H7 (cell line): ENCODE results near the gene OTOP3. TPM values are rescaled to one million over a fixed set of nuclear protein-coding genes. Genes with fewer than 3 reads are reported as not detected.

Source experiments
- DNase-seq: peaks from one replicate; pipeline ENCODE4 v3.0.0; 2012
- H3K27me3 ChIP-seq: 2 replicates; pipeline ENCODE4 v1.6.0; 2011; ENCODE audit warnings: mild to moderate bottlenecking, low read length; ENCODE audit not compliant: control insufficient read depth, insufficient read depth
- H3K36me3 ChIP-seq: replicated peaks from 2 replicates; pipeline ENCODE4 v1.5.1; 2011; ENCODE audit warnings: low read length; ENCODE audit not compliant: control insufficient read depth, insufficient read depth
- H3K4me3 ChIP-seq: 2 replicates; pipeline ENCODE4 v1.5.1; 2011; ENCODE audit warnings: low read depth, mild to moderate bottlenecking, control low read depth, low read length, moderate library complexity; ENCODE audit not compliant: insufficient read depth
- total RNA-seq: library from RNA; depleted of rRNA; stranded (reverse); fragments of >200 nt; shearing (Covaris generic); gene quantifications from 2 replicates; pipeline ENCODE4 v1.2.3, GENCODE V29; 2014

The OTOP3 gene
- total RNA-seq, 1 experiment from 2014 or later = not detected

DNA sequence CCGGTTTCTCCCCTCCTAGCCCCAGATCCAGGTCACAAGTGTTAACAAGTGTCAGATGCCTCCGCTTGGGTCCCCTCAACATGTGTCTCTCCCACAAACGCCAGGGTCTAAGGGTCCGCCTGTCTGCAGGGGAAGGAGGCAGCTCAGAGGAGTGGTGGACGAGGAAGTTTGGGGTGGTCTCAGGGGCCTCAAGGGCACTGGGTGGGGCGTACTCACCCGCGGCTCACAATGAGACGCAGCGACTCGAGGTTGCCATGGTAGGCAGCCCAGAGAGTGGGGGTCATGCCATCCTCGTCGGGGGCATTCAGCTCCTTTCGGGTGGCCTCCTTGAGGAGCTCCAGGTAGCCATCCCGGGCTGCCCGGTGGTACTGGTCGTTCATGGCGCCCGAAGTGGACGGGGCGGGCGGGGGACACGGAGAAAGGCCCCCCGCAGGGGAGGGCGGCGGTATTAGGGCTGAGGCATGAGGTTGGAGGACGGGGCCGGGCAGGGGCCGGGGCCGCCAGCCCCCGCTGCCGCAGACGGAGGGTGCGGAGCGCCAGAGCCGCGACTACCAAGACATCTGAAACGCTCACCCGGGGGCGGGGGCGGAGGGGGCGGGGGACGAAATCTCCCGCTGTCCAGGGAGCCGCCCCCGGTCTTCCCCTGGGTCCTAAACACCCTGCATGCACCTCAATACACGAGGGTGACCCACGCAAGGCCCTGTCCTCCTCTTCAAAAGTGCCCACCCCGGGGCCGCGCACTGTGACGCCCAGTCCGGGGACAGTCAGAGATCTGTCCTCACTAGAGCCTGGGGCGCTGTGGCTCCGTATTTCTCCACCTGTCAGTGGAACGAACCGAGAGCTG lies 12.8 kb upstream of the OTOP3 start, which contains the start of gene USH1G:
Gene USH1G (minus strand): TSS at position 562 of the 844 bp plus-strand sequence. CDS start 182 bp downstream, at position 380.
- DNase-seq = peak; percentile 92
- peak within 1 kb of the TSS; percentile 37 for H3K4me3 ChIP-seq
- H3K36me3 ChIP-seq = no peaks in the 10 kb centered on the region
- H3K27me3 ChIP-seq = peaks cover 58% of the 10 kb centered on the region

DNA sequence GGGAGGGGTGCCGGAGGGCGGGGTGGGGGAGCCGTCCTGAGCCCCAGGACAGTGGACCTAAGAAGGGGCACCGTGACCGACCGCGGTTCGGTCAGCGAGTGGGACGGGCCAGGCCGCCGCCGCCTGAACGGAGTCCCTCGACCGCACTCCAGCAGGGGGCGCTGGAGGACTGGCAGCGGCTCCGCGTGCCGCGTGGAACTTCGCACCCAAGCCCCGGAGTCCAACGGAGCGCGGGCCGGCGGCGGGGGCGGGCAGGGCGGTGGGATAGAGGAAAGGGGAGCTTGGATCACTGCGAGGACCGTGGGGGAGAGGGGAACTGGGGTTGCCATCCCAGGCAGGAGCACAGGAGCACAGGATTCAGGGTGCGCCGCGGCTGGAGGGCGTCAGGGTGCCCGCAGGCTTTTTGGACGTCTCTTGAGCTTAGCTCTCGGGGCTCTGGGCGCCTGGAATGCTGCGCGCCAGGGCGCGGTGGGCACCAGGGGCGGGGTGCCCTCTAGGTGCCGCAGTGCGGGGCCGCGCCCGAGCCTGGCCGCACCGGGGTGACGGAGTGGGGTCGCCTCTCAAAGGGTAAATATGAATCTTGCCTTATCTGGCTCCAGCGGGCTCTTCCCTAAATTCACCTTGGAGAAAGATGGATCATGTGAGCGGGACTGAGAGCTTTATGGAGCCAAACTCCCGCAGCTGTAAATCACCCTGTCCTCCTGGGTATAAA lies 12.0 kb upstream of the OTOP3 start:
- peak overlapping the region; percentile 37 for H3K4me3 ChIP-seq
- H3K27me3 ChIP-seq = peaks cover 58% of the 10 kb centered on the region
- no peaks in the 10 kb centered on the region for H3K36me3 ChIP-seq
- DNase-seq = peak; percentile 95

DNA sequence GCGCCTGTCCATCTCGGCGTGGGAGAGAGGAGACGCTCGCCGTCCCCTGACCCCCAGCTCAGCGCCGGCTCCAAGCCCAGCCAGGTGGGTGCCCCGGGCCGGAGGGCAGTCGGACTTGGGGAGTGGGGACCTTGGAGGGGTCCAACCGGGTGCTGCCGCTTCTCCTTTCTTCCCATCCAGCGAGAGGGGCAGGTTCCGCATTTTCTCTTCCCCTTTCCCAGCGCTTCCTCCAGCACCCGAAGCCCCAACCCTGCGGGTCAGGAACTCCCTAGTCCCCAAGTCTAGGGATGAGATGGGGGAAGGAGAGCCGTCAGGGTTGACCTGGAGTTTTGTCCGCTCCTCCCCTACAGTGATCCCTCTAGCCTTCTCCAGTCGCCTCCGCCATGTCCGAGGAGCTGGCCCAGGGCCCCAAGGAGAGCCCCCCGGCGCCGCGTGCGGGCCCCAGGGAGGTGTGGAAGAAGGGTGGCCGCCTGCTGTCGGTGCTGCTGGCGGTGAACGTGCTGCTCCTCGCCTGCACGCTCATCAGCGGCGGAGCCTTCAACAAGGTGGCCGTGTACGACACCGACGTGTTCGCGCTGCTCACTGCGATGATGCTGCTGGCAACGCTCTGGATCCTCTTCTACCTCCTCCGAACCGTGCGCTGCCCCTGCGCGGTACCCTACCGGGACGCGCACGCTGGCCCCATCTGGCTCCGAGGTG lies 11.3 kb upstream of the OTOP3 start, which contains the start of gene OTOP2:
Gene OTOP2 (plus strand): TSS at position 24 of the 699 bp plus-strand sequence. CDS start 360 bp downstream, at position 384.
- peak; percentile 85 for DNase-seq
- Histone ChIP-seq H3K36me3 (no peaks in the 10 kb centered on the region), H3K4me3 (peak within 1 kb of the TSS; percentile 37), H3K27me3 (peaks cover 58% of the 10 kb centered on the region)

DNA sequence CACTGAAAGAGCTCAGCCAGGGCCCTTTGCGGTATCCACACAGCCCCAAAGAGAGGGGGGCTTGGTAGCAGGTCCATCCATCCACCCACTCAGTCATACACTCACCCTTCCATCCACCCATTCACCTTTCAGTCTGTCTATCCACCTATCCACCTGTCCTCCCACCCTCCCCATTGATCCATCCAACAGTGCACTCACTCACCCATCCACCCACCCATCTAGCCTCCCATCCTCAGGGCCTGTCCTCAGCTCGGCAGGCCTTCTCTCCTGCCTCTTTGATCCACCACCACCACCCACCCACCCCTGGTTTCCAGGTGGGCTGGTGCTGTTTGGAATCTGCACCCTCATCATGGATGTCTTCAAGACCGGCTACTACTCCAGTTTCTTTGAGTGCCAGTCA lies 10.5 kb upstream of the OTOP3 start:
- DNase-seq = no peak
- Histone ChIP-seq H3K4me3 (no peak overlapping the region), H3K27me3 (peaks cover 58% of the 10 kb centered on the region), H3K36me3 (no peaks in the 10 kb centered on the region)

GRCh38 chr17:74928786-74929185 lies 6.9 kb upstream of the OTOP3 start:
- no peak for DNase-seq
- Histone ChIP-seq H3K4me3 (no peak overlapping the region), H3K36me3 (no peaks in the 10 kb centered on the region), H3K27me3 (peaks cover 46% of the 10 kb centered on the region)

GRCh38 chr17:74930535-74931036 lies 5.1 kb upstream of the OTOP3 start:
- Histone ChIP-seq H3K4me3 (no peak overlapping the region), H3K36me3 (no peaks in the 10 kb centered on the region), H3K27me3 (peaks cover 41% of the 10 kb centered on the region)
- DNase-seq = no peak

DNA sequence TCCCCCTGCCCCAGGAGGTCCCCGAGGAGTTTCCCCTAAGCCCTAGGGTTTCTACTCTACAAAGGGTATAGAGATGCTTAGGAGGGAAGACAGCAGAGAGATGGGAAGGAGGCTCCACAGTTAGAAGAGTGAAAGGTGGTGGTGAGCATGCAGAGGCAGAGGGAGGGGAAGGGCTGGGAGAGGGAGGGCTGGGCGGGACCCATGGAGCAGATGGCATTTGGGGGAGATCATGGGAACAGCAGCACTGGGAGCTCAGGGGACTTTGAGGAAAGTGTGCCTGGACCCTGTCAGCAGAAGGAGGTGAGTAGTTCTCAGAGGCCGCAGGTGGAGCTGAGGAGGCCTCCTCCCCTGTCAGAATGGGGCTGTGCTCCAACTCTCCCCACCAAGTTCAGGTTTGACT lies 650 bp upstream of the OTOP3 start:
- H3K27me3 ChIP-seq = peaks cover 60% of the 10 kb centered on the region
- no peaks in the 10 kb centered on the region for H3K36me3 ChIP-seq
- no peak overlapping the region for H3K4me3 ChIP-seq
- peak; percentile 60 for DNase-seq

DNA sequence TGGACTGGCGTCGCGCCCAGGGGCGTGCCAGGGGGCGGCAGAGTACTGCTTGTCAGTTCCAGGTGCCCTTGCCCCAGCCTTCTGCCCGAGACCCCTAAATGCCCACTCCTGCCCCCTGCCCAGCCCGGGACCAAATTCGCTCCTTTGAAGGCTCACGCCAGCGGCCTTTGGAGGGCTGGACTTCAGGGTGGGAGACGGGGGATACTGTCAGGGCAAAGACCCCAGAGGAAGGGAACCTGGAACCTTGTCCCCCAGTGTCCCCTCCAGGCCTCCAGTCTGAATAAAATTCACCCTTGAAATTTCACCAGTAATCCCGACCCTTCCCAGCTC lies 737 bp downstream of the OTOP3 start:
- DNase-seq = no peak
- H3K27me3 ChIP-seq = peaks cover 59% of the 10 kb centered on the region
- no peak overlapping the region for H3K4me3 ChIP-seq
- no peaks in the 10 kb centered on the region for H3K36me3 ChIP-seq

- Histone ChIP-seq H3K4me3 (no peak overlapping the region), H3K36me3 (no peaks in the 10 kb centered on the region), H3K27me3 (peaks cover 59% of the 10 kb centered on the region)
- DNase-seq = peak; percentile 80
Measured at GRCh38 chr17:74937064-74938051, 1.7 kb downstream of the OTOP3 start.

DNA sequence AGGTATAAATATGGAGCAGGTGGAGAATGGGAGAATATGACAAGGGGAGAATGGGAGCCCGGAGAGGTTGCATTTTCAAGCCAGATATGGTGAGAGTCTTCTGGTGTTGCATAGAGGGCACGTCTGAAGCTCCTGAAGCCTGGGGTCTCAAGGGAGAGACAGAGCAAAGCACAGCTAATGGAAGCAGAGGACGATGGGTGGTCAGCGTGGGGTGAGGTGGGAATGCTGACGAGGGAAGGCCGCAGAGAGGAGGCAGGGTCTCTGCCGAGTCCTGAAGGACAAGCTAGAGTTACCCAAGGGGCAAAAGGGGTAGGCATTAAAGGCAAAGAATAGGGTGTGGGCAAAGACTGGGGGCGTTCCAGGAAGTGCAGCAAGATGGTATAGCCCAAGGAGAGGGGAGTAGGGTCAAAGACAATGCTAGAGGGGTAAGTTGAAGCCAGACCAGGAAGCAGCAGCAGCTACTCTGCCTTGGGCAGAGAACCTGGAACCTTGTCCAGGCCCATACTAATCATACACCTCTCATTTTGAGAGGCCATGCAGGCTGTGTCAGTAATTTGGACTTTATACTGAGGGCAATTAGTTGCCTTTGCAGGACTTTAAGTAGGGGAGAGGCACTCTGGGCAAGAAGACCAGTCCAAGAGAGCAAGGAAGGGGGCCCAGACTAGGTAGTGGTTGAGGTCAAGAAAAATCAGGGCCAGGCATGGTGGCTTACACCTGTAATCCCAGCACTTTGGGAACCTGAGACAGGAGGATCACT lies 2.7 kb downstream of the OTOP3 start:
- no peaks in the 10 kb centered on the region for H3K36me3 ChIP-seq
- no peak for DNase-seq
- peaks cover 53% of the 10 kb centered on the region for H3K27me3 ChIP-seq
- H3K4me3 ChIP-seq = no peak overlapping the region

DNA sequence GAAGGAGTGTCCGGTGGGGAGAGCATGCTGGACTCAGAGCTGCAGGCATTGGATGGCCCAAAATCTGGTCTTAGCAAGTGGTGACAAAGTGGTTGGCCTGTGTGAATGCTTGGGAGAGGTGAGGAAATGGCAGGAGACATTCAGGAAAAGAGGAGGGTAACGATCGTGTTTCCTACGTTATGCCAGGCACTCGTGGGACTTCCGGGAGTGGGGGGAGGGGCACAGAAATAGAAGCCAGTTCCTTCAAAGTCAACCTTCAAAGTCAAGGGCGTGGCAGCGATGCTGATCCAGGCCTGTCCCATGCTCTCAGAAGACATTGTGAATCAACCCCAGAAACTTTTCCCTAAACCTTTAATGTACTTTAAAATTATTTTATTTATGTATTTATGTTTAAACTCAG lies 3.8 kb downstream of the OTOP3 start:
- H3K4me3 ChIP-seq = no peak overlapping the region
- peaks cover 44% of the 10 kb centered on the region for H3K27me3 ChIP-seq
- H3K36me3 ChIP-seq = no peaks in the 10 kb centered on the region
- no peak for DNase-seq

DNA sequence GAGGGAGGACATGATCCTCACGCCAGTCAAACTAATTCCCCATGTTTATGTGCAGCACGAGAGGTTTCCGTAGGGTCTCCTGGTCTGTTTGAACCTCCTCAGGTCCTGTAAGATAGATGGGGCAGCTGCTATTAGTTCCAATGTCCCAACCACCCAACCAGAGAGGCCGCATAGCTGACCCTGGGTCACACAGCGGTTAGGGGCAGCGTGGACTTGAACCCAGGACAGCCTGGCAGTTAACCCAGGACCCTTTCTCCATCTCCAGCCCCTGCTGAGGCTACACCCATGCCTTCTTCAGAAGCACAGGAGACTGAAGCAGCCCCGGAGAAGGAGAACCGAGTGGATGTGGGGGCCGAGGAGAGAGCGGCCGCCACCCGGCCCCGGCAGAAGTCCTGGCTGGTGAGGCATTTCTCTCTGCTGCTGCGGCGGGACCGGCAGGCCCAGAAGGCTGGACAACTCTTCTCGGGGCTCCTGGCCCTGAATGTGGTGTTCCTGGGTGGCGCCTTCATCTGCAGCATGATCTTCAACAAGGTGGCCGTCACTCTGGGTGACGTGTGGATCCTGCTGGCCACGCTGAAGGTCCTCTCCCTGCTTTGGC lies 5.5 kb downstream of the OTOP3 start:
- H3K27me3 ChIP-seq = peaks cover 29% of the 10 kb centered on the region

More for the DNA sequence above, 5.5 kb downstream of the OTOP3 start:
- Histone ChIP-seq H3K4me3 (no peak overlapping the region), H3K36me3 (no peaks in the 10 kb centered on the region)
- no peak for DNase-seq
